GM18870 (cell line): ENCODE data around the gene EIF4E2.
"Not testable (repeated sequence)": the region's sequence is repeated elsewhere in the genome, so short reads cannot be mapped to it uniquely, and the experiment has no call there.

ENCODE experiments used
- ATAC-seq: cut with Tn5 transposase; IDR thresholded peaks from one replicate; pipeline ENCODE4 v1.9.1; 2021; ENCODE audit warnings: moderate library complexity; ENCODE audit not compliant: unreplicated experiment

EIF4E2 gene

GRCh38 chr2:232562515-232563151 is 12.1 kb downstream of the EIF4E2 start:
- ATAC-seq, result no peak

GRCh38 chr2:232563580-232563979 is 13.1 kb downstream of the EIF4E2 start:
- ATAC-seq, result no peak

GRCh38 chr2:232567721-232568120 is 17.2 kb downstream of the EIF4E2 start:
- ATAC-seq, result no peak

GRCh38 chr2:232568161-232568560 is 17.7 kb downstream of the EIF4E2 start:
- no peak for ATAC-seq

- ATAC-seq, result no peak
Observed at GRCh38 chr2:232569541-232569940, 19.1 kb downstream of the EIF4E2 start.

- ATAC-seq, result not testable (repeated sequence)
Observed at GRCh38 chr2:232570481-232570880, 20.0 kb downstream of the EIF4E2 start.

GRCh38 chr2:232571026-232571474 is 20.6 kb downstream of the EIF4E2 start:
- no peak for ATAC-seq

GRCh38 chr2:232573042-232573441 is 22.6 kb downstream of the EIF4E2 start:
- no peak for ATAC-seq

- no peak for ATAC-seq
Observed at GRCh38 chr2:232573771-232574435, 23.4 kb downstream of the EIF4E2 start.

- no peak for ATAC-seq
Observed at GRCh38 chr2:232574674-232575403, 24.4 kb downstream of the EIF4E2 start.

GRCh38 chr2:232575404-232575746 is 24.9 kb downstream of the EIF4E2 start:
- ATAC-seq, result no peak

GRCh38 chr2:232576995-232577394 is 26.5 kb downstream of the EIF4E2 start:
- ATAC-seq, result no peak

GRCh38 chr2:232577841-232578240 is 27.4 kb downstream of the EIF4E2 start:
- no peak for ATAC-seq

- ATAC-seq, result no peak
Observed at GRCh38 chr2:232578626-232579025, 28.1 kb downstream of the EIF4E2 start.

GRCh38 chr2:232580648-232580981 is 30.1 kb downstream of the EIF4E2 start:
- no peak for ATAC-seq

- ATAC-seq, result no peak
Observed at GRCh38 chr2:232581725-232582124, 31.2 kb downstream of the EIF4E2 start.

- ATAC-seq, result no peak
Observed at GRCh38 chr2:232584238-232584637, 33.7 kb downstream of the EIF4E2 start.

- no peak for ATAC-seq
Observed at GRCh38 chr2:232586943-232587505, 36.5 kb downstream of the EIF4E2 start.

GRCh38 chr2:232587512-232587911 is 37.0 kb downstream of the EIF4E2 start:
- no peak for ATAC-seq

- no peak for ATAC-seq
Observed at GRCh38 chr2:232588031-232588430, 37.5 kb downstream of the EIF4E2 start.

GRCh38 chr2:232588680-232589585 is 38.4 kb downstream of the EIF4E2 start:
- ATAC-seq, result no peak
